Measurements from ENCODE around the gene TRIP13. TPM values are rescaled to one million over a fixed set of nuclear protein-coding genes. Genes with fewer than 3 reads are reported as not detected.
"Not testable (repeated sequence)": the region's sequence is repeated elsewhere in the genome, so short reads cannot be mapped to it uniquely, and the experiment has no call there.

The TRIP13 gene
- total RNA-seq, 1 donor from 2014 or later: 18.2 TPM

- Mint-ChIP-seq H3K36me3 (peaks cover 4% of the 10 kb centered on the region), H3K4me1 (ENCODE audit: unreplicated experiment) (peaks cover 9% of the 10 kb centered on the region), H3K27me3 (peaks cover 30% of the 10 kb centered on the region), H3K9me3 (no peaks in the 10 kb centered on the region), H3K27ac (no peak overlapping the region), H3K4me3 (no peak overlapping the region)
- no peak for TF ChIP-seq CTCF (conservative IDR thresholded peaks at IDR 0.05)
- no peak for DNase-seq (ENCODE audit: extremely low spot score, unreplicated experiment)
These were observed 39.0 kb downstream of the TRIP13 start for GRCh38 chr5:931570-932145.

GRCh38 chr5:932151-932627 is 39.5 kb downstream of the TRIP13 start:
- H3K27ac Mint-ChIP-seq: no peak overlapping the region
- H3K4me3 Mint-ChIP-seq: no peak overlapping the region
- DNase-seq (ENCODE audit: extremely low spot score, unreplicated experiment): peak; percentile 62
- H3K27me3 Mint-ChIP-seq: peaks cover 29% of the 10 kb centered on the region
- H3K9me3 Mint-ChIP-seq: no peaks in the 10 kb centered on the region
- H3K36me3 Mint-ChIP-seq: peaks cover 4% of the 10 kb centered on the region
- H3K4me1 Mint-ChIP-seq (ENCODE audit: unreplicated experiment): peaks cover 8% of the 10 kb centered on the region
- no peak for TF ChIP-seq CTCF (conservative IDR thresholded peaks at IDR 0.05)

GRCh38 chr5:932628-933250 is 40.1 kb downstream of the TRIP13 start:
- peaks cover 4% of the 10 kb centered on the region for H3K36me3 Mint-ChIP-seq
- peaks cover 8% of the 10 kb centered on the region for H3K4me1 Mint-ChIP-seq (ENCODE audit: unreplicated experiment)
- H3K4me3 Mint-ChIP-seq: no peak overlapping the region
- no peak for TF ChIP-seq CTCF (conservative IDR thresholded peaks at IDR 0.05)
- H3K27ac Mint-ChIP-seq: no peak overlapping the region
- H3K27me3 Mint-ChIP-seq: peaks cover 24% of the 10 kb centered on the region
- H3K9me3 Mint-ChIP-seq: no peaks in the 10 kb centered on the region
- DNase-seq (ENCODE audit: extremely low spot score, unreplicated experiment): no peak

- Mint-ChIP-seq H3K9me3 (no peaks in the 10 kb centered on the region), H3K27ac (no peak overlapping the region), H3K36me3 (no peaks in the 10 kb centered on the region), H3K4me1 (ENCODE audit: unreplicated experiment) (peaks cover 8% of the 10 kb centered on the region), H3K4me3 (no peak overlapping the region), H3K27me3 (peaks cover 19% of the 10 kb centered on the region)
- no peak for TF ChIP-seq CTCF (conservative IDR thresholded peaks at IDR 0.05)
- no peak for DNase-seq (ENCODE audit: extremely low spot score, unreplicated experiment)
These were observed 40.7 kb downstream of the TRIP13 start for GRCh38 chr5:933251-933861.

- H3K27ac Mint-ChIP-seq; H3K4me1 Mint-ChIP-seq (ENCODE audit: unreplicated experiment); H3K4me3 Mint-ChIP-seq; H3K9me3 Mint-ChIP-seq; H3K36me3 Mint-ChIP-seq; DNase-seq (ENCODE audit: extremely low spot score, unreplicated experiment): not testable (repeated sequence)
- peaks cover 16% of the 10 kb centered on the region for H3K27me3 Mint-ChIP-seq
These were observed 41.3 kb downstream of the TRIP13 start for GRCh38 chr5:933951-934350.

GRCh38 chr5:934381-934967 is 41.8 kb downstream of the TRIP13 start:
- H3K27me3 Mint-ChIP-seq: peaks cover 14% of the 10 kb centered on the region

More at GRCh38 chr5:934381-934967, 41.8 kb downstream of the TRIP13 start:
- not testable (repeated sequence) for H3K4me1 Mint-ChIP-seq (ENCODE audit: unreplicated experiment); H3K4me3 Mint-ChIP-seq; H3K27ac Mint-ChIP-seq; DNase-seq (ENCODE audit: extremely low spot score, unreplicated experiment); H3K9me3 Mint-ChIP-seq; H3K36me3 Mint-ChIP-seq
